Stimulated activated naive CD8-positive, alpha-beta T cell treated with anti-CD3 and anti-CD28 coated beads, Interleukin-15, Interleukin-2, amounts not matched to agents 100 ng/mL and 50 ng/mL, for 24 hours (primary cell): Measurements from ENCODE around the gene NMNAT1.
"Not testable (repeated sequence)": the region's sequence is repeated elsewhere in the genome, so short reads cannot be mapped to it uniquely, and the experiment has no call there.

Source experiments
- H3K27ac Mint-ChIP-seq: one replicate; pipeline ENCODE4 v1.8.0; 2021; ENCODE audit warnings: mild to moderate bottlenecking, mixed read lengths
- H3K27me3 Mint-ChIP-seq: one replicate; pipeline ENCODE4 v1.8.0; 2021; ENCODE audit warnings: mixed read lengths
- H3K36me3 Mint-ChIP-seq: one replicate; pipeline ENCODE4 v1.8.0; 2021; ENCODE audit warnings: low read depth, mixed read lengths
- H3K4me1 Mint-ChIP-seq: one replicate; pipeline ENCODE4 v1.8.0; 2021; ENCODE audit warnings: low read depth, mixed read lengths
- H3K4me3 Mint-ChIP-seq: one replicate; pipeline ENCODE4 v1.8.0; 2021; ENCODE audit warnings: mild to moderate bottlenecking, mixed read lengths
- H3K9me3 Mint-ChIP-seq: one replicate; pipeline ENCODE4 v1.8.0; 2021; ENCODE audit warnings: mixed read lengths

Gene NMNAT1

DNA sequence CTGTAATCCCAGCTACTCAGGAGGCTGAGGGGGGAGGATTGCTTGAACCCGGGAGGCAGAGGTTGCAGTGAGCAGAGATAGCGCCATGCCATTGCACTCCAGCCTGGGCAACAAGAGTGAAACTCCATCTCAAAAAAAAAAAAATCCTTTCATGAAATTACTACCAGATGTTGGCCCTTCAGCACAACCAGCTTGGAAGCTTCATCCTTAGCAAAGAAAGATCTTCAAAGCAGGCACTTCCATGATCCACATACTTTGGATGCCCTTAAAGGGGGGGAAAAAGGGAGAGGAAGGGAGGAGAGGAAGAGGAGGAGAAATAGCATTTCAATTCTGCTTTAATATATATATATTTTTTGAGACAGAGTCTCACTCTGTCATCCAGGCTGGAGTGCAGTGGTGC lies 77.4 kb downstream of the NMNAT1 start:
- H3K27ac Mint-ChIP-seq, H3K4me3 Mint-ChIP-seq, H3K9me3 Mint-ChIP-seq, H3K27me3 Mint-ChIP-seq, H3K36me3 Mint-ChIP-seq, H3K4me1 Mint-ChIP-seq: not testable (repeated sequence)

- not testable (repeated sequence) for H3K9me3 Mint-ChIP-seq, H3K4me1 Mint-ChIP-seq, H3K27ac Mint-ChIP-seq, H3K27me3 Mint-ChIP-seq, H3K4me3 Mint-ChIP-seq, H3K36me3 Mint-ChIP-seq
Measured at GRCh38 chr1:10021992-10022391, 78.7 kb downstream of the NMNAT1 start.

DNA sequence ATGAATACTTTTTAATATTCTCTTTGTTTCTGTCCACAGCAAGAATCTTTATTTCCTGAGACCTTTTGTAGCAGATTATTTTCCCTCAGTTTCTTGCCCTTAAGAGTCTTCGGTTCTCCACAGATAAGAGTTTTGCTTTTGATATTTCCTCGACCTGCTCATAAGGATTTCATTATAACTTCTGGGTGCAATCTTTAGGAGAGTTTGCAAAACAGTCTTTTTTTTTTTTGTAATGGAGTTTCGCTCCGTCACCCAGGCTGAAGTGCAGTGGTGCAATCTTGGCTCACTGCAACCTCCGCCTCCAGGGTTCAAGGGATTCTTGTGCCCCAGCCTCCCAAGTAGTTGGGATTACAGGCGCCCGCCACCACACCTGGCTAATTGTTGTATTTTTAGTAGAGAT lies 79.4 kb downstream of the NMNAT1 start:
- no peak overlapping the region for H3K27ac Mint-ChIP-seq
- H3K4me1 Mint-ChIP-seq = no peaks in the 10 kb centered on the region

DNA sequence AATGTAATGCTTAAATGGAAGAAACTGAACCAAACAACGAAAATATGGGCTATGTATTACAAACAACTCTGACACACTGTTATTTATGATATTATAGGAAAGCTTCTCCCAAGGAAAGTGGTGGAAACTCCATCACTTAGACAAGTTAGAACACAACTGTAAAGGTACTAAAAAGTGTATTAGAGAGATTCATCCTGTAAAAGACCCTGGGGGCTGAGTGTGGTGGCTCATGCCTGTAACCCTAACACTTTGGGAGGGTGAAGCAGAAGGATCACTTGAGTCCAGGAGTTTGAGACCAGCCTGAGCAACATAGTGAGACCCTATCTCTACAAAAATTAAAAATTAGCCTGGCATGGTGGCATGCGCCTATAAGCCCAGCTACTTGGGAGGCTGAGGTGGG lies 82.1 kb downstream of the NMNAT1 start:
- Mint-ChIP-seq H3K27ac (no peak overlapping the region), H3K27me3 (no peaks in the 10 kb centered on the region), H3K36me3 (no peaks in the 10 kb centered on the region), H3K9me3 (no peaks in the 10 kb centered on the region), H3K4me3 (no peak overlapping the region), H3K4me1 (no peaks in the 10 kb centered on the region)

More for the DNA sequence above, 79.4 kb downstream of the NMNAT1 start:
- H3K27me3 Mint-ChIP-seq = peaks cover 1% of the 10 kb centered on the region
- H3K4me3 Mint-ChIP-seq = no peak overlapping the region
- no peaks in the 10 kb centered on the region for H3K36me3 Mint-ChIP-seq
- no peaks in the 10 kb centered on the region for H3K9me3 Mint-ChIP-seq

DNA sequence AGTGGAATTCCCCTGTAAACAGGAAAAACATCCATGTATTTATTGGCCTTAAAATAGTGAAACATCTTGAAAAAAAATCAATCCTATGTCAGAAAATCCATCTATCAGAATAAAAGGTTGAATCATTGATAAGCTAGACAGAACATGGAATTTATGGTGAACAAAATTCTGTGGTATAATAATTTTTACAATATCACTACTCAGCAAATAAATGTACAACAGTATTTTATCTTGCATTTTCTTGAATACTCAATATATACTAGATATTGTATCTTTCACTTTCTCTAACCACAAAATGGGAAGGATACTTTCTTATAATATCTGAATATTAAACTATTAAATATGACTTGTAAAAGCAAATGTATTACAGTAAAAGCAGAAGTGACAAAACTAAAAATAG lies 83.8 kb downstream of the NMNAT1 start:
- Mint-ChIP-seq H3K36me3 (no peaks in the 10 kb centered on the region), H3K4me1 (peaks cover under 1% of the 10 kb centered on the region), H3K27ac (no peak overlapping the region), H3K27me3 (no peaks in the 10 kb centered on the region), H3K9me3 (no peaks in the 10 kb centered on the region), H3K4me3 (no peak overlapping the region)

DNA sequence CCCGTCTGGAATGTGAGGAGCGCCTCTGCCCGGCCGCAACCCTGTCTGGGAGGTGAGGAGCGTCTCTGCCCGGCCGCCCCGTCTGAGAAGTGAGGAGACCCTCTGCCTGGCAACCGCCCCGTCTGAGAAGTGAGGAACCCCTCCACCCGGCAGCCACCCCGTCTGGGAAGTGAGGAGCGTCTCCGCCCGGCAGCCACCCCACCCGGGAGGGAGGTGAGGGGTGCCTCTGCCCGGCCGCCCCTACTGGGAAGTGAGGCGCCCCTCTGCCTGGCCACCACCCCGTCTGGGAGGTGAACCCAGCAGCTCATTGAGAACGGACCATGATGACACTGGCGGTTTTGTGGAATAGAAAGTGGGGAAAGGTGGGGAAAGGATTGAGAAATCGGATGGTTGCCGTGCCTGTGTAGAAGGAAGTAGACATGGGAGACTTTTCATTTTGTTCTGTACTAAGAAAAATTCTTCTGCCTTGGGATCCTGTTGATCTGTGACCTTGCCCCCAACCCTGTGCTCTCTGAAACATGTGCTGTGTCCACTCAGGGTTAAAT lies 85.8 kb downstream of the NMNAT1 start:
- not testable (repeated sequence) for H3K27me3 Mint-ChIP-seq, H3K27ac Mint-ChIP-seq, H3K36me3 Mint-ChIP-seq, H3K4me3 Mint-ChIP-seq, H3K9me3 Mint-ChIP-seq
- H3K4me1 Mint-ChIP-seq = peaks cover 10% of the 10 kb centered on the region

DNA sequence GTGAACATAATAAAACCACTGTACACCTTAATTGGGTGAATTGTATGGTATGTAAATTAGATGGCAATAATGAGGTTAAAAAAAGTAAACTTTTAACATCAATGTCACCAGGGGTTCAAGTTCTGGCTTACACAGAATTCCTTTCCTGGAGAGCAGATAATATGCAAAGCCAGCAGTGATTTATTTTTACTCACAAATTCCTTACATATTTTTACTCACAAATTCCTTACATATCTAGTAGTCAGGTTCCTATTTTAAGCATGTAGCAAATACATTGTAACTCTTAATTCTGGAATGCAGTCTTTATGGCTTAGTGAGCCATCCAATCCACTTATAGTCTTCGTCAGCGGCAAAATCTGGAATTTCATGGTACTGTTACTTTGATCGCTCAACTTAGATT lies 88.2 kb downstream of the NMNAT1 start:
- H3K27me3 Mint-ChIP-seq = no peaks in the 10 kb centered on the region
- H3K36me3 Mint-ChIP-seq = peaks cover under 1% of the 10 kb centered on the region
- no peak overlapping the region for H3K4me3 Mint-ChIP-seq
- no peak overlapping the region for H3K27ac Mint-ChIP-seq
- H3K9me3 Mint-ChIP-seq = no peaks in the 10 kb centered on the region
- peaks cover 22% of the 10 kb centered on the region for H3K4me1 Mint-ChIP-seq

DNA sequence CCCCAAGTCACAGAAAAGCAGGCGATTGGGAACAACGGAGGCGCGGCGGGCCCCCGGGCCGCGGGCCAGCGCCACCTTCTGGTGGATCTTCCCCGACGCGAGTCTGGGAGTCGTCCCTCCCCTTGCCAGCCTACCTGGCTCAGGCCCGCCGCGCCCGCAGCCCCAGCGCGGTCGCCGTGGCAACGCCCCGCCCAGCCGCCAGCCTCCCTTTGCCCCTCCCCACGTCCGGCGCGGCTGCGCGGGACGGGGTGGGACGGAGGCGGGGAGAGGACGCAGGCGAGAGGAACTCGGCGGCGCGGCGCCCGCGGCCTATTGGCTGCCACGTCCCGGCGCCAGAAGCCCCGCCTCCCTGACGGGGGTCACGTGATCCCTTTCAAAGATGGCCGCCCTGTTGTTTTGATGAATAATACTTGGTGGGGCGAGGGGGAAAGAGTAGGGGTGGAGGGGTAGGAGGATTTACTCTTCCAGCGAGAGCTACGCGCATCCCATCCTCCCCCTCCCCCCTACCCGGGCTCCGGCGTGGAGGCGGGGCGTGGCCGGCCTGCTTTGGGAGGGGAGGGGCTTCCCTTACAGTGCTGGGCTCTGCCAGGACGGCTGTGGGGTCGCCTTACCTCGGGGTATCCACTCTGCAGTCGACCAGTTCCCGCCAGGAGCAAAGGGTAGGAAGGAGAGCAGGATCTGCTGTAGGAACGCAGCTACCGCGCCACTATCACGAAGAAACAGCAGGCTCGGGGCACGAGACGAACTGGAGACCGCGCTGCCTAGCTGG lies 89.5 kb downstream of the NMNAT1 start, which contains the start of gene UBE4B:
Gene UBE4B, plus strand, starts transcription at position 369 of the 769 bp plus-strand sequence. CDS start 713 bp downstream, outside the sequence.
- Mint-ChIP-seq H3K27ac (peak within 1 kb of the TSS; percentile 89), H3K27me3 (no peaks in the 10 kb centered on the region), H3K4me1 (peaks cover 22% of the 10 kb centered on the region), H3K4me3 (peak within 1 kb of the TSS; percentile 86), H3K9me3 (no peaks in the 10 kb centered on the region), H3K36me3 (peaks cover 5% of the 10 kb centered on the region)

DNA sequence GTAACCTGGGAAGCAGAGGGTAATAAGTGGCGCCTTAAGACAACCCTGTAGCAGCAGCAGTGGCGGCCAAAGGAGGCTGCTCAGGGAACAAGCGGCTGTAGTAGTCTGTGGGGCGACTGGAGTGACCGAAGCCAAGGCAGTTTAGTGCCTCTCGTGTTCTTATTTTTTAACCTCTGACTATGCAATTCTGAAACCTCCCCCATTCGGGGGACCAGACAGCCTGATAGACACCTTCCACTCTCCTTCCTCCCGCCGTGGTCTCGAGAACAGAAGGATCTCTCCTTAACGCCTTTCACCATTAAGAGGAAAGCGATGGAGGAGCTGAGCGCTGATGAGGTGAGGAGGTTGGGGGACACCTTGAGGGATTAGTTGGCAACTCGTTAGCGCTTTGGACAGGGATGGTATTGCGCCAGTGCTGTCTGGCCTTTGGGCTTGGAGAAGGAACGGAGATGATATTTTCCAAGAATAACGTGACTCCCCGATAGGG lies 90.1 kb downstream of the NMNAT1 start:
- H3K36me3 Mint-ChIP-seq = peaks cover 5% of the 10 kb centered on the region
- peak overlapping the region; percentile 86 for H3K4me3 Mint-ChIP-seq
- no peaks in the 10 kb centered on the region for H3K27me3 Mint-ChIP-seq
- peak overlapping the region; percentile 89 for H3K27ac Mint-ChIP-seq
- H3K9me3 Mint-ChIP-seq = no peaks in the 10 kb centered on the region
- H3K4me1 Mint-ChIP-seq = peaks cover 22% of the 10 kb centered on the region
